Dermis blood vessel endothelial cell (primary cell): ENCODE measurements around the gene FANCC. TPM values are rescaled to one million over a fixed set of nuclear protein-coding genes. Genes with fewer than 3 reads are reported as not detected.

Experiments used
- DNase-seq: peaks from one replicate; pipeline ENCODE4 v3.0.0; 2010
- total RNA-seq: library from RNA; depleted of rRNA; stranded (reverse); fragments of >200 nt; gene quantifications from 2 replicates; pipeline ENCODE4 v1.2.3, GENCODE V29; 2014

Gene FANCC
- total RNA-seq, 1 donor from 2014 or later, result 5.3 TPM

- DNase-seq, result no peak
Measured at GRCh38 chr9:95097279-95097678, 220.2 kb downstream of the FANCC start.

GRCh38 chr9:95096807-95097206 lies 220.7 kb downstream of the FANCC start:
- DNase-seq, result no peak

- DNase-seq, result no peak
Measured at GRCh38 chr9:95096381-95096780, 221.1 kb downstream of the FANCC start.

- DNase-seq, result no peak
Measured at GRCh38 chr9:95095641-95096355, 221.7 kb downstream of the FANCC start.

- DNase-seq, result no peak
Measured at GRCh38 chr9:95094002-95094401, 223.5 kb downstream of the FANCC start.

- DNase-seq, result no peak
Measured at GRCh38 chr9:95093586-95093985, 223.9 kb downstream of the FANCC start.

GRCh38 chr9:95092262-95093072 lies 225.0 kb downstream of the FANCC start:
- DNase-seq, result no peak

- no peak for DNase-seq
Measured at GRCh38 chr9:95091601-95092261, 225.8 kb downstream of the FANCC start.

- DNase-seq, result no peak
Measured at GRCh38 chr9:95090871-95091577, 226.5 kb downstream of the FANCC start.

- no peak for DNase-seq
Measured at GRCh38 chr9:95090023-95090791, 227.3 kb downstream of the FANCC start.

GRCh38 chr9:95089257-95090022 lies 228.1 kb downstream of the FANCC start:
- DNase-seq, result no peak

GRCh38 chr9:95088421-95089161 lies 228.9 kb downstream of the FANCC start:
- DNase-seq, result no peak

GRCh38 chr9:95087659-95088242 lies 229.8 kb downstream of the FANCC start:
- peak; percentile 29 for DNase-seq

- DNase-seq, result no peak
Measured at GRCh38 chr9:95086564-95086955, 230.9 kb downstream of the FANCC start.

GRCh38 chr9:95085861-95086563 lies 231.5 kb downstream of the FANCC start:
- DNase-seq, result no peak

- DNase-seq, result no peak
Measured at GRCh38 chr9:95085036-95085770, 232.3 kb downstream of the FANCC start.

- no peak for DNase-seq
Measured at GRCh38 chr9:95084254-95084934, 233.1 kb downstream of the FANCC start.
